Neural progenitor cell (in vitro differentiated cells): ENCODE measurements around the gene GPR158. TPM values are rescaled to one million over a fixed set of nuclear protein-coding genes. Genes with fewer than 3 reads are reported as not detected.

Experiments
- DNase-seq: peaks from one replicate; pipeline ENCODE4 v3.0.0-alpha.2; 2016; ENCODE audit warnings: low spot score
- H2AFZ ChIP-seq: fragments of 200-600 bp; sonication (generic); replicated peaks from 2 replicates; pipeline ENCODE4 v1.6.1; 2016; ENCODE audit warnings: antibody characterized with exemption
- H3F3A ChIP-seq: fragments of 200-600 bp; sonication (generic); 2 replicates; pipeline ENCODE4 v1.6.1; 2016; ENCODE audit warnings: antibody characterized with exemption, low read depth
- H3K27ac ChIP-seq: fragments of 200-600 bp; sonication (generic); 2 replicates; pipeline ENCODE4 v1.5.1; 2016; ENCODE audit warnings: mild to moderate bottlenecking
- H3K27me3 ChIP-seq: fragments of 200-600 bp; sonication (generic); 2 replicates; pipeline ENCODE4 v1.6.1; 2016; ENCODE audit warnings: mild to moderate bottlenecking, moderate library complexity
- H3K36me3 ChIP-seq: fragments of 200-600 bp; sonication (generic); 2 replicates; pipeline ENCODE4 v1.5.1; 2016
- H3K4me1 ChIP-seq: fragments of 200-600 bp; sonication (generic); 2 replicates; pipeline ENCODE4 v1.6.1; 2016; ENCODE audit warnings: mixed run types
- H3K4me2 ChIP-seq: fragments of 200-600 bp; sonication (generic); 2 replicates; pipeline ENCODE4 v1.6.1; 2016
- H3K4me3 ChIP-seq: fragments of 200-600 bp; sonication (generic); 2 replicates; pipeline ENCODE4 v1.5.1; 2016
- H3K79me2 ChIP-seq: fragments of 200-600 bp; sonication (generic); 2 replicates; pipeline ENCODE4 v1.6.1; 2016; ENCODE audit warnings: low read depth
- H3K9ac ChIP-seq: fragments of 200-600 bp; sonication (generic); 2 replicates; pipeline ENCODE4 v1.6.1; 2016
- H3K9me3 ChIP-seq: fragments of 200-600 bp; sonication (generic); 2 replicates; pipeline ENCODE4 v1.5.1; 2016; ENCODE audit warnings: low read depth
- H4K20me1 ChIP-seq: fragments of 200-600 bp; sonication (generic); 2 replicates; pipeline ENCODE4 v1.6.1; 2016; ENCODE audit warnings: low read depth
- H3K27ac Mint-ChIP-seq: 3 replicates; pipeline ENCODE4 v1.8.0; 2021; ENCODE audit warnings: mixed read lengths
- H3K27me3 Mint-ChIP-seq: 2 replicates; pipeline ENCODE4 v1.8.0; 2022; ENCODE audit warnings: low read depth, mild to moderate bottlenecking, inconsistent platforms, moderate library complexity, mixed read lengths; ENCODE audit not compliant: insufficient read depth
- H3K36me3 Mint-ChIP-seq: 3 replicates; pipeline ENCODE4 v1.8.0; 2021; ENCODE audit warnings: mixed read lengths
- H3K4me1 Mint-ChIP-seq: 3 replicates; pipeline ENCODE4 v1.8.0; 2021; ENCODE audit warnings: mixed read lengths
- H3K4me3 Mint-ChIP-seq: 3 replicates; pipeline ENCODE4 v1.8.0; 2021; ENCODE audit warnings: mild to moderate bottlenecking, moderate library complexity, mixed read lengths
- H3K9me3 Mint-ChIP-seq: 3 replicates; pipeline ENCODE4 v1.8.0; 2020; ENCODE audit warnings: mixed read lengths
- CTCF ChIP-seq: fragments of 200-600 bp; sonication (generic); IDR thresholded peaks from 2 replicates; pipeline ENCODE4 v1.5.1; 2017; ENCODE audit warnings: antibody characterized with exemption, mild to moderate bottlenecking
- EZH2 ChIP-seq: fragments of 200-600 bp; sonication (generic); IDR thresholded peaks from 2 replicates; pipeline ENCODE4 v1.6.1; 2017; ENCODE audit warnings: antibody characterized with exemption, mild to moderate bottlenecking, moderate library complexity
- EZH2phosphoT487 ChIP-seq: fragments of 200-600 bp; sonication (generic); IDR thresholded peaks from 2 replicates; pipeline ENCODE4 v1.6.1; 2017; ENCODE audit warnings: antibody characterized with exemption
- total RNA-seq: library from RNA; depleted of rRNA; stranded (reverse); fragments of >200 nt; gene quantifications from 2 replicates; pipeline ENCODE4 v1.2.3, GENCODE V29; 2015; ENCODE audit warnings: low replicate concordance

Gene GPR158
- total RNA-seq, 1 donor from 2014 or later, result 0.39 TPM

- Histone ChIP-seq H3K9ac (no peak overlapping the region), H3K27me3 (no peaks in the 10 kb centered on the region), H3K9me3 (no peaks in the 10 kb centered on the region), H3F3A (no peaks in the 10 kb centered on the region), H3K79me2 (no peaks in the 10 kb centered on the region), H3K4me3 (no peak overlapping the region), H3K4me1 (no peaks in the 10 kb centered on the region), H3K36me3 (no peaks in the 10 kb centered on the region), H3K4me2 (no peak overlapping the region), H3K27ac (no peak overlapping the region), H4K20me1 (no peaks in the 10 kb centered on the region), H2AFZ (no peak overlapping the region)
- Mint-ChIP-seq H3K27me3 (no peaks in the 10 kb centered on the region), H3K36me3 (no peaks in the 10 kb centered on the region), H3K4me3 (no peak overlapping the region), H3K27ac (no peak overlapping the region), H3K4me1 (peaks cover 6% of the 10 kb centered on the region), H3K9me3 (no peaks in the 10 kb centered on the region)
- DNase-seq, result no peak
- TF ChIP-seq EZH2phosphoT487, result no peak
- no peak for TF ChIP-seq CTCF
- TF ChIP-seq EZH2, result no peak
These were observed 174.7 kb downstream of the GPR158 start for GRCh38 chr10:25349520-25349919.

- H3K27ac ChIP-seq, result no peak overlapping the region
These were observed 181.8 kb downstream of the GPR158 start for GRCh38 chr10:25356609-25357008.

GRCh38 chr10:25357269-25357668, 182.5 kb downstream of the GPR158 start:
- no peaks in the 10 kb centered on the region for H3K27me3 ChIP-seq
- H3K4me3 Mint-ChIP-seq, result no peak overlapping the region
- H3K79me2 ChIP-seq, result no peaks in the 10 kb centered on the region
- DNase-seq, result no peak
- TF ChIP-seq EZH2phosphoT487 (no peak), EZH2 (no peak), CTCF (no peak)
- H3K27ac ChIP-seq, result no peak overlapping the region
- peaks cover 2% of the 10 kb centered on the region for H3K27me3 Mint-ChIP-seq
- no peak overlapping the region for H3K4me2 ChIP-seq
- H3K9me3 Mint-ChIP-seq, result peaks cover 29% of the 10 kb centered on the region
- no peak overlapping the region for H2AFZ ChIP-seq
- no peaks in the 10 kb centered on the region for H3F3A ChIP-seq
- no peak overlapping the region for H3K9ac ChIP-seq
- H3K9me3 ChIP-seq, result no peaks in the 10 kb centered on the region
- H3K36me3 ChIP-seq, result no peaks in the 10 kb centered on the region
- H3K36me3 Mint-ChIP-seq, result no peaks in the 10 kb centered on the region
- H4K20me1 ChIP-seq, result no peaks in the 10 kb centered on the region
- no peaks in the 10 kb centered on the region for H3K4me1 ChIP-seq
- H3K27ac Mint-ChIP-seq, result no peak overlapping the region
- no peak overlapping the region for H3K4me3 ChIP-seq
- no peaks in the 10 kb centered on the region for H3K4me1 Mint-ChIP-seq

More at GRCh38 chr10:25356609-25357008, 181.8 kb downstream of the GPR158 start:
- Mint-ChIP-seq H3K9me3 (peaks cover 29% of the 10 kb centered on the region), H3K36me3 (no peaks in the 10 kb centered on the region), H3K27me3 (peaks cover 2% of the 10 kb centered on the region), H3K27ac (no peak overlapping the region), H3K4me1 (no peaks in the 10 kb centered on the region), H3K4me3 (no peak overlapping the region)
- H3K36me3 ChIP-seq, result no peaks in the 10 kb centered on the region
- DNase-seq, result no peak
- TF ChIP-seq EZH2 (no peak), CTCF (no peak)
- no peak overlapping the region for H2AFZ ChIP-seq
- no peaks in the 10 kb centered on the region for H3K9me3 ChIP-seq
- H4K20me1 ChIP-seq, result no peaks in the 10 kb centered on the region
- H3K9ac ChIP-seq, result no peak overlapping the region
- H3K79me2 ChIP-seq, result no peaks in the 10 kb centered on the region
- no peaks in the 10 kb centered on the region for H3K27me3 ChIP-seq
- no peaks in the 10 kb centered on the region for H3K4me1 ChIP-seq
- no peak overlapping the region for H3K4me2 ChIP-seq
- H3F3A ChIP-seq, result no peaks in the 10 kb centered on the region
- H3K4me3 ChIP-seq, result no peak overlapping the region
